Tibial nerve (tissue), 4 donors: ENCODE measurements around the gene TGM1. TPM values are rescaled to one million over a fixed set of nuclear protein-coding genes. Genes with fewer than 3 reads are reported as not detected.

Source experiments
- DNase-seq, 2 donors: peaks; one replicate each; pipeline ENCODE4 v3.0.0-alpha.2; 2019; ENCODE audit warnings: low spot score in 2 of 2
- H3K27ac ChIP-seq, 4 donors: fragments of 200-600 bp; sonication (generic) in 3 of 4; one replicate each; pipeline ENCODE4 v1.5.1; 2017 to 2019; ENCODE audit warnings: mild to moderate bottlenecking in 1 of 4
- H3K27me3 ChIP-seq, 2 donors: fragments of 200-600 bp; sonication (generic) in 1 of 2; one replicate each; pipeline versions ENCODE4 v1.5.1 to v1.6.0; 2017 to 2019
- H3K36me3 ChIP-seq, 3 donors: fragments of 200-600 bp; sonication (generic); one replicate each; pipeline ENCODE4 v1.5.1; 2018 to 2019
- H3K4me1 ChIP-seq, 4 donors: fragments of 200-600 bp; sonication (generic) in 3 of 4; one replicate each; pipeline ENCODE4 v1.5.1; 2017 to 2019
- H3K4me3 ChIP-seq, 4 donors: fragments of 200-600 bp; sonication (generic) in 3 of 4; one replicate each; pipeline ENCODE4 v1.5.1; 2017 to 2019; ENCODE audit warnings: mild to moderate bottlenecking in 1 of 4, moderate library complexity in 1 of 4
- H3K9me3 ChIP-seq, 4 donors: fragments of 200-600 bp; sonication (generic) in 3 of 4; one replicate each; pipeline ENCODE4 v1.5.1; 2017 to 2019
- EP300 ChIP-seq, 2 donors: sonication (generic); formaldehyde crosslinking; IDR thresholded peaks; one replicate each; pipeline ENCODE4 v1.6.1; 2017; ENCODE audit warnings: antibody characterized with exemption in 2 of 2, mild to moderate bottlenecking in 1 of 2
- POLR2A ChIP-seq, 2 donors: fragments of 450-650 bp; IDR thresholded peaks; one replicate each; pipeline ENCODE4 v1.6.1; 2017; ENCODE audit warnings: antibody characterized with exemption in 2 of 2, mild to moderate bottlenecking in 2 of 2, moderate library complexity in 2 of 2
- WGBS, 2 donors: methylation state at CpG; one replicate each; pipeline ENCODE4 v1.1.5; 2018; 5-methylcytosine and 5-hydroxymethylcytosine counted together
- total RNA-seq, 4 donors: library from RNA; depleted of rRNA; stranded (reverse); fragments of >200 nt; gene quantifications; one replicate each; pipeline ENCODE4 v1.1.0, GENCODE V29; 2016
- TF ChIP-seq, protein P1 (sequence below), 5 experiments: fragments of 200-600 bp in 3 of 5; fragments of 450-650 bp in 2 of 5; sonication (generic) in 3 of 5; IDR thresholded peaks; one replicate each; pipeline ENCODE4 v1.5.1; 2016 to 2019; ENCODE audit warnings: antibody characterized with exemption in 5 of 5, mild to moderate bottlenecking in 3 of 5, moderate library complexity in 2 of 5

Gene TGM1
- total RNA-seq, 4 donors from 2014 or later = 13.5 to 53.5 (median 19.4) TPM

GRCh38 chr14:24236689-24237462 is 26.1 kb downstream of the TGM1 start:
- DNase-seq = no peak
- WGBS, 2 donors = 91 to 96% methylated on average over 6 of the region's 6 CpGs
- H3K4me1 ChIP-seq = peaks cover 0 to 70% (median 34%) of the 10 kb centered on the region in 4 donors
- no peak overlapping the region for H3K27ac ChIP-seq
- no peaks in the 10 kb centered on the region for H3K9me3 ChIP-seq
- H3K27me3 ChIP-seq = no peaks in the 10 kb centered on the region
- TF ChIP-seq EP300 (IDR thresholded peaks at IDR 0.05) (no peak), POLR2A (IDR thresholded peaks at IDR 0.05) (no peak)
- TF ChIP-seq, protein P1, sequence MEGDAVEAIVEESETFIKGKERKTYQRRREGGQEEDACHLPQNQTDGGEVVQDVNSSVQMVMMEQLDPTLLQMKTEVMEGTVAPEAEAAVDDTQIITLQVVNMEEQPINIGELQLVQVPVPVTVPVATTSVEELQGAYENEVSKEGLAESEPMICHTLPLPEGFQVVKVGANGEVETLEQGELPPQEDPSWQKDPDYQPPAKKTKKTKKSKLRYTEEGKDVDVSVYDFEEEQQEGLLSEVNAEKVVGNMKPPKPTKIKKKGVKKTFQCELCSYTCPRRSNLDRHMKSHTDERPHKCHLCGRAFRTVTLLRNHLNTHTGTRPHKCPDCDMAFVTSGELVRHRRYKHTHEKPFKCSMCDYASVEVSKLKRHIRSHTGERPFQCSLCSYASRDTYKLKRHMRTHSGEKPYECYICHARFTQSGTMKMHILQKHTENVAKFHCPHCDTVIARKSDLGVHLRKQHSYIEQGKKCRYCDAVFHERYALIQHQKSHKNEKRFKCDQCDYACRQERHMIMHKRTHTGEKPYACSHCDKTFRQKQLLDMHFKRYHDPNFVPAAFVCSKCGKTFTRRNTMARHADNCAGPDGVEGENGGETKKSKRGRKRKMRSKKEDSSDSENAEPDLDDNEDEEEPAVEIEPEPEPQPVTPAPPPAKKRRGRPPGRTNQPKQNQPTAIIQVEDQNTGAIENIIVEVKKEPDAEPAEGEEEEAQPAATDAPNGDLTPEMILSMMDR (IDR thresholded peaks at IDR 0.05) = no peak
- no peak overlapping the region for H3K4me3 ChIP-seq
- peaks cover 6 to 60% (median 9%) of the 10 kb centered on the region in 3 donors for H3K36me3 ChIP-seq

GRCh38 chr14:24235804-24236688 is 26.9 kb downstream of the TGM1 start:
- no peak for DNase-seq
- Histone ChIP-seq H3K4me3 (no peak overlapping the region), H3K36me3 (peaks cover 6 to 59% (median 9%) of the 10 kb centered on the region in 3 donors), H3K4me1 (peaks cover 0 to 70% (median 35%) of the 10 kb centered on the region in 4 donors), H3K27me3 (no peaks in the 10 kb centered on the region), H3K9me3 (no peaks in the 10 kb centered on the region), H3K27ac (no peak overlapping the region)
- TF ChIP-seq, protein P1 (IDR thresholded peaks at IDR 0.05) = no peak
- TF ChIP-seq EP300 (IDR thresholded peaks at IDR 0.05) = no peak
- no peak for TF ChIP-seq POLR2A (IDR thresholded peaks at IDR 0.05)
- 85 to 95% methylated on average over 5 of the region's 5 CpGs for WGBS, 2 donors

DNA sequence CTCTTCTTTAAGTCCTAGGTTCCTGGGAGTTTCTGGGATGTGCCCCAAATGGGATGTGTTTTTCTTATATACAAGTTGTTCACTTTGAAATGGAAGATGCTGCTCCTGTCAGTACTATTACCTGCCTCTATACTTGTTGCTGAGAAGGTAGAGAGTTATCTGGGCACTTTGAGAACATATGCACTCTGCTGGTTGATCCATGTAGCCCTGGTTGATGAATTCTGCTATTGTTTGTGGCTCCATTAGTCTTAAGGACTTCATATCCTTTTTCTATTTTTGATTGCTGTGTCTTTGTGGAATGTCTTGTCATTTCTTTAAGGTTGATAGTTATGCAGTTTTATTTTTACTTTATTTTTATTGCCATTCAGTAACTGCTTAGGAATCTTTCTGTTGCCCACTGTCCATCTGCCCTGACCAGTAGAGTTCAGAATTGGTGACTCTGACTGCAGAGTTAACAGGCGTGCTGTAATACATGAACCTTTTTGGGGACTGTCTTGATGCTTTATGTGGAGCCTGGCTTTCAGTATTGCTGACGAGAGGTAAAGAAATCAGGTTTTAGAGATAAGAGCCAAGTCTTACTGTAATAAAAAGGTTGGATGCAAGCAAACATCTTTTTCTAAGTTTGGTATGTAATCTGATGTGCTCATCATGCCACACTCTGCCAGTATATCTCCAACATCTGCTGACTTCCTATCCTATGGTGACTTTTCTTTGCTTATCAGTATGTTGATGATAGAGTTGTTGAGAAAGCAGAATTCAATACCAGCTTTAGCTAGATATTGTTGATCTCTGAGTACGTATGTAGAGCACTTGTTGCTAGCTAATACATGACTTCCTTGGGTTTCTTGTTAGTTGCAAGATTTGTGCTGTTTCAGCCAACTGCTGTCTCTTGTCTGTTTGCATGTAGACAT is 28.6 kb downstream of the TGM1 start:
- H3K4me1 ChIP-seq = peaks cover 0 to 58% (median 24%) of the 10 kb centered on the region in 4 donors
- WGBS, 2 donors = 84 to 91% methylated on average over 3 of the region's 3 CpGs
- no peaks in the 10 kb centered on the region for H3K27me3 ChIP-seq
- H3K27ac ChIP-seq = no peak overlapping the region
- TF ChIP-seq, protein P1 (IDR thresholded peaks at IDR 0.05) = no peak
- TF ChIP-seq POLR2A (IDR thresholded peaks at IDR 0.05) (no peak), EP300 (IDR thresholded peaks at IDR 0.05) (no peak)
- DNase-seq = no peak
- peaks cover 0 to 42% (median 0%) of the 10 kb centered on the region in 3 donors for H3K36me3 ChIP-seq
- H3K9me3 ChIP-seq = no peaks in the 10 kb centered on the region
- no peak overlapping the region for H3K4me3 ChIP-seq

DNA sequence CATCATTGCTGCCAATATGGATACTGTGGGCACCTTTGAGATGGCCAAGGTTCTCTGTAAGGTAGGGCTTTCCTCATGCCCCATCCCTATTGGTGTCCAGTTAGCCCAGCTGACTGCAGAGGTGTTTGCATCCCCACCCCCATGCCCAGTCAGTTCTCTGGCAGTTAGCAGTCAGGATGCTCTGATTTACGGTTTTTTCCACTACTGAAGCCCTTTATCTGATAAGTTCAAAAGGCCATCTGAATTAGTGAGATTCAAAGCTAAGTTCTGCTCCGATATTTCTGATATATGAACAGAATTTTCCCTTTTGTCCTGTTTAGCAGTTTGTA is 29.5 kb downstream of the TGM1 start:
- H3K27me3 ChIP-seq = no peaks in the 10 kb centered on the region
- H3K27ac ChIP-seq = peak overlapping the region; percentile 80 to 94 (median 89)
- no peaks in the 10 kb centered on the region for H3K9me3 ChIP-seq
- H3K4me3 ChIP-seq = peak overlapping the region; percentile 51 to 98 (median 88)
- H3K36me3 ChIP-seq = peaks cover 0 to 33% (median 0%) of the 10 kb centered on the region in 3 donors
- 63 to 74% methylated on average over 2 of the region's 2 CpGs for WGBS, 2 donors
- no peak for DNase-seq
- peaks cover 0 to 50% (median 23%) of the 10 kb centered on the region in 4 donors for H3K4me1 ChIP-seq
- TF ChIP-seq EP300 (IDR thresholded peaks at IDR 0.05) (no peak), POLR2A (IDR thresholded peaks at IDR 0.05) (no peak)
- TF ChIP-seq, protein P1 (IDR thresholded peaks at IDR 0.05) = no peak
